ENCODE results near the gene LCE1B.

LCE1B gene

GRCh38 chr1:152861374-152861773 is 49.6 kb downstream of the LCE1B start:
- DNase-seq (ENCODE audit: low read depth), result no peak

Data from EH (cell line).